Measurements from ENCODE around the gene SLC48A1. TPM values are rescaled to one million over a fixed set of nuclear protein-coding genes. Genes with fewer than 3 reads are reported as not detected.
"Not testable (repeated sequence)": the region's sequence is repeated elsewhere in the genome, so short reads cannot be mapped to it uniquely, and the experiment has no call there.

Gene SLC48A1
- total RNA-seq, 1 donor from 2014 or later, result 9.7 TPM

DNA sequence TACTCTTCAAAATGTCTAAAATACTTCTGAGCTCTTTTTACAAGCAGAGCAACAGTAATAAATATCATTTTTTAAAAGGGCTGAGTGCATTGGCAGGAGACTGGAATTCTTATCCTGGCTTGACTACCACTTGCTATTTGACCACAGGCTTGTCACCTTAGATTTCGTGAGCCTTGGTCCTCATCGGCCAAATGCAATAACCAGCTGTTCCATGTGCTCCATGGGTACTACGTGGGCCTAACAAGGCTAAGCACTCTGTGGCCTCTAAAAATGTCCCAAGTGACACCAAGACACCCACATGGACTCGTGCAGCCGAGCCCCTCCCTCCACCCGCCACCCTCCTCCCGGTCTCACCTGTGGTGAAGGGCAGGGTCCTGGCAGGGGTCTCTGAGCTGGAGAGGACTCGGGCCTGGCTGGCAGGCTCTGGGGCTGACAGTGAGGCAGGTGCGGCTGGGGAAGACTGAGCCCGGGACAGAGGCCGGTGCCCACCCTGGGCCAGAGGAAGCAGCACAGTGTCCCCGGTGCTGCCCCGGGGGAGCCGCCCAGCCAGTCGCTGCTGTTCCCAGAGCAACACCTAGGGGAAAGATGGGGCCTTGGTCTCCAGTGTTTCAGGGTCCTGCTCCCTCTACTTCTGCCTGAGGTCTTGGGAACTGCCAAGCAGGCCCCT is 20.1 kb downstream of the SLC48A1 start:
- DNase-seq, result no peak

DNA sequence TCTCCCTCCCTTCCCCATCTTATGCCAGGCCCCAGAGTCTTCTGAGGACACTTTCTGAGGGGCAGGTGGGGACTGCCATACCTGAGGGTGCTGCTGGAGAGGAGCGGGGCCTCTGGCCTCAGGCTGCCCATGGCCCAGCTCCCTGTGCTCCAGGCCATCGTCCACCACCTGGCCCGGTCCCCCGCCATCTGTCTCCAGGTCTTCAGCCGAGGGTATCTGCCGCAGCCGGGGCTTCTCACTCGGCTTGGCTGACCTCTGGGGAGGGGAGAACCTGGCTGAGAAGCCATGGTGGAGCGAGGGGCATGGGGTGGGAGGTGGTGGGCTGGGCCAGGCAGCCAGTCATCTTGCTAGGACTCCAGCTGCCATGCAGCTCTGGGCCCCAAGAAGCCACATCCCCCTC is 21.6 kb downstream of the SLC48A1 start:
- DNase-seq, result no peak

DNA sequence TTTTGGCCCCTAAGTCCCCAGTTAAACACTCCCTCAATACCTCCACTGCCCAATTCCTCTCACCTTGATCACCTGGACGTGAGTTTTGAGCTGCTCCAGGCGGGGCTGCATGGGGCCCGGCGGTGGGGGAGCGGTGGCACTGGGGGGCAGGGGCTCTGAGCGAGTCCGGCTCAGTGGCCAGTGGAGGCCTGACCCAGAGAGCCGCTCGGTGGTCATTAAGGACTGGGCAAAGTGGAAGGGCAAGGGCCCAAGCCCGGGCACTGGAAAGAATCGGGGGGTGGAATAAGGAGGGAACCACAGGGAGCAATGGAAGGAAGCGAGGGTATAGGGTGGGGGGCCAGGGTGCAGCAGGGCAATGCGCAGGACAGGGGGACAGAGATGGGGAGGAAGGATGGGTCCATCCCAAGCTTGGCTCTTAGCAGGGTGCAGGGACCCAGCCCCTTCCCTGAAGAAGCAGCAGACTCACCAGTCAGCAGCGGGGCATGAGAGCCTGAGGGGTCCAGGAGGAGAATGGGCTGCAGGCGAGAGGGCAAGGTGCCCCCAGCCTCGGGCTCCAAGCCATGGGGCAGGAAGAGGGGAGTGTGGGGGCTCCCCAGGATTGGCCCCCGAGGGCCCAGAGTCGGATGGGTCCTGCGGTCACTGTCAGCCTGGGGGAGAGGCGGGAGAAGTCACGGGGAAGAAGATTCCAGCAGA is 22.2 kb downstream of the SLC48A1 start:
- DNase-seq, result no peak

DNA sequence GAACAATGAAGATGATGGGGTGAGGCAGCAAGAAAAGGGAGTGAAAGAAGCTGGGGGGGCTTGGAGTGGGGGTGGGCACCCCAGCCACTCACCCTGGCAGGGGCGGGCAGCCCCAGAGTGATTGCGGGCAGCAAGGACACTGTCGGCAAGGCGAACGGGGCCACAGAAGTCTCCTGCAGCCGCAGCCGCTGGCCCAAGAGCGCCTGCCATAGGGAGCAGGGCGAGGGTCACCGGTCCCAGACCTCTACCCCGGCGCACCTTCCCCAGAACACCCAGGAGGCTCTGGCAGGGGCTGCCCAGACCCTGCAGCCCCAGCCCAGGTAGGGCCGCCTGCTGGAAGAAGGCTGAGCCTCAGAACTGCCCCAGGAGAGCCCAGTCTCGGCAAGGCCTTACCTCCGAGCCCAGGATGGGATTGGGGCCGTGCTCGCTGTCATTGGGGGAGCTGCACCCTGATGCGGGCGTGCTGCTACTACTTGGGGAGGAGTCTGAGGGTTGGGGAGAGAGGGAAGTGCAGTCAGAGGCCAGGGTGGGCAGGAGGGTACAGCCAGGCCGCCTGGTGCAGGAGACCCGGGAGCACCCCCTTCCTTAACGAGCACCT is 22.9 kb downstream of the SLC48A1 start:
- DNase-seq, result no peak

DNA sequence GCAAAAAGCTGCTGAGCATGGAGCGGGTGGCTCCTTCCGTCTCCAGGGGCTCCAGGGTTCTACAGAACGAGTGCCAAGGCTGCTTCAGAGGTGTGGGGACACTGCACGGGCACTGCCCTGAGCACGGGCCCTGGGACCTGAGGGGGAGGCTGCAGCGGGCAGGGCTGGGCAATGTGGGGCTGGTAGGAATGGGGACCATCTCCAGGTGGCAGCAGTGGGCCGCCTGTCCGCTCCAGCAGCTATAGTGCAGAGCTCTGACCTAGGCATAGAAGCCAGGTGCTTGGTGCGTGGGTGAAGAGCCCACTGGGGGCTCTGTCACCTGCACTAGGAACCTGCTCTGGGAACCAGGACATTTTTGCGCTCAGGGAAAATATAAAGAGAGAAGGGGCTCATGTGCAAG is 24.4 kb downstream of the SLC48A1 start:
- DNase-seq, result no peak

DNA sequence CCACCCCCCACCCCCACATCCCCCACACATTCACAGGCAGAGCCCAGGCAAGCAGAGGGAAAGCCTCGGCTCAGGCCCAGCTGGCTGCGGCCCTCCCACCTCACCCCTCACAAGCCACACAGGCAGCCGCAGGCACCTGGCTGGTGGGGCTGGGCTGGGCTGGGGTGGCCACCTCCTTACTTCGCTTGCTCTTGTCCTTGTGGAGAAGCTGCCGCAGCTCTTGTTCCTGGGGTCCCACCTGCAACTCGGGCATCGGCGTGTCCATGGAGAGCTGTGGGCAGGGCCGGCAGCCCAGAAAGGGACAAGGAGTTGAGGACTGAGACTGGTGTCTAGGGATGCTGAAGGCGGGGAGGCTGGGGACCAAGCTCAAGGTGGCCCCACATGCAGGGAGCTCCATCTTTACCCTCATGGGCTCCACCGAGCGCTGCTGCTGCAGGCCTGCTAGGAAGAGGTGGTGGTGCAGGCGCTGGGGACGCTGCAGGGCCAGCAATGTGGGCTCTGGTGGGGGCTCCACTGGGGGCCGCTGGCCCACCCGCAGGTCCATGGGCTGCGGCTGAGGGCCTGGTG is 25.4 kb downstream of the SLC48A1 start:
- DNase-seq, result no peak

DNA sequence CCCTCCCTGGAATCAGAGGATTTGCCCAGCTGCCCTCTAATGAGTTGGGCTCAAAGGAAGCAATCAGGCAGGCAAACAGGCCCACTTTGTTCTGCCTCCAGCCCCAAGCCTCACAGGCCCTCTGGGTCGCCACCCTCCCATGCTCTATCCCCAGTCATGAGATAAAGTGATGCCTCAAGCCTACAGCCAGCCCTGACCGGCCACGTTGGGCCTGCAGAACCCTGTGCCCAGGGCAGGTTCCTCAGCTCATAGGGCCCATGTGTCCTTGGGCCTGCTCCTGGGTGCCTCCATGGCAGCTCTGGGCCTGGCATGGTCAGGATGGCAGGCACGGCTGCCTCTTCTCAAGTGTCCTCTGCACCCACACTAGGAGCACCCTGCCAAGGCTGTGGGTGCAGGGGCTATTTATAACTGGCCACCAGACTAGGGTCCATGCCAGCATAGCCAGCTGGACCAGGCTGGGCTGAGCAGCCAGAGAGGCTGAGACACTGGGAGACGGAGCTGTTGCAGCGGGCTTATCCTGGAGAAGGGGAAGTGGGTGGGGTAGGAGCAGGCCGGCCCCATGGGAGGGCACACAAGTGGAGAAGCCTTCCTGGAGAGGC is 26.4 kb downstream of the SLC48A1 start:
- DNase-seq, result no peak

DNA sequence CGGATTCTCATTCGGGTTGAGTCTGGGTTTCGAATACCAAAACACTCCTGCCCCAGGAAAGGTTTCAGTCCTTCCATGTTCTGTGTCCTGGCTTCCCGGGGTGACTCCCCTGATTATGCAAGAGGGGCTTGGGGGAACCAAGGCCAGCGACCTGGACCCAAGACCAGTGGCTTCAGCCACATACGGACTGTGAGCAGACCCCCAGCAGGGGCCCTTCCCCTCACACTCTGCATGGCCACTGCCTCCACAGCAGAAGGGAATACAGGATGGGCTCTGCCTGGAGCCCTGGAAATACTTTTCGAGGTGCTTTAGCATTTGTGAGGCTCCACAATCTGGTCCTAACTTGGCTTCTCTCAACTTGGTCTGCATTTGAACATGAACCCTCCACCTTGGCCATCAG is 27.5 kb downstream of the SLC48A1 start:
- no peak for DNase-seq

DNA sequence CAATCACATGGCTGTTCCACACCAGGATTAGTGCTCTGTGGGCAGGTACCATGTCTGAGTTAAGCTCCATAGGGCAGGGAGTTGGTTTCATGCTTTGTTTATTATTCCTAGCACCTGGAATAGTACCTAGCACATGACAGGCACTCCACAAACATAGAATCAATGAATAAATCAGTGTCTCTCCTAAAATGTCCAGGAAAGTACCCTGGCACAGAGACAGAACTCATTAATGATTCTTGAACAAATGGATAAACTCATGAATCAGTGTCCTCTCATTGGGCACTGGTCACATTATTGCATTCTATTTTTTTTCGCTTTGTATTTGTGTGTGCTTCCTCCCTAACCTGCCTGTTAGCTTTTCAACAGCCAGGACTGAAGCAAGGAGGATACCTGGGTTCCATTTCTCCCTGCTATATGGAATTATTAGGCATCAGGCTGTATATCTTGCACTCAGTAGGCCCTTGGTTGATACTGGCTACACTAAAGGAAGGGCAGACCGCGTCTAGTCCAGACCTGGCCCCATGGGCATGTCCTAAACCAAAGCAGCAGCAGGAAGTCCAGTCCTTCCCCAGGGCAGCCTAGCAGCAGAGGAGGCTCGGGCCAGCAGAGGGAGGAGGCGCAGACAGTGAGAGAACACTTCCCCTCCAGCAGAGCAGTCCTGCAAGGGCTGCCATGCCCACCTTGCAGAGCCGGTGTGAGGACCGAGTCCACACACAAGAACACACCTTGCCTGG is 28.3 kb downstream of the SLC48A1 start:
- DNase-seq, result no peak

DNA sequence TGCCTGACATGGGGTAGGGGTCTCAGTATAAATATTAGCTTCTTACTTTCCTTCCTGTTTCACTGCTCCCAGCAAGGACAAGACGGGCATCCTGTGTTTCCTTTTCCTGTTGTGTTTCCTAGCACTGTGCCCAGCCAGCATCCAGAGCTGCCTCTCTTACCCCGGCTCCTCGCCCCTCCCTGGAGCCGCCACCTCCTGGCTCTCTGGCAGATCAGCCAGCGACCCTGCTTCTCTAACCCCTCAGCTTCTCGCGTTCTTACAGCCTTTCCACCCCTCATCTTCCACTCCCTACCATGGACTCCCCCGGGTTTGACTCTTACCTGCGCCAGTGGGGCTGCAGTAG is 28.8 kb downstream of the SLC48A1 start:
- no peak for DNase-seq

DNA sequence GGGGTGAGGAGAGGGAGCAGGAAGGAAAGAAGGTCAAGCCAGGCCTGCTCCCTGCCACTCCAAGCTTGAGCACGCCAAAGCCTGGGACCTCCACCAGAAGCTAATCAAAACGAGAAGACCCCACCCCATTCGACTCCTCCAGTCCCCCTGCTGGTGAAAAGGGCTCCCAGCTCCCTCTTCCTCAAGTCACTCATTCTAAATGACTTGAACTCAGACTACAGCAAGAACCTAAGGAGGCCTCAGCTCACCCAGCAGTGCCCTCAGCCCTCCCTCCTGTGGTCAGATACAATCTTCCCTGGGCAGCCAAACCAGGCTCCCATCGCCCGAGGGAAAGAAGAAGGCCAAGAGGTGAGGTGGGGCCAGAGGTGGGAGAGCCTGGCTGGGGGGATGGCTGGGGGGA is 29.3 kb downstream of the SLC48A1 start:
- no peak for DNase-seq

DNA sequence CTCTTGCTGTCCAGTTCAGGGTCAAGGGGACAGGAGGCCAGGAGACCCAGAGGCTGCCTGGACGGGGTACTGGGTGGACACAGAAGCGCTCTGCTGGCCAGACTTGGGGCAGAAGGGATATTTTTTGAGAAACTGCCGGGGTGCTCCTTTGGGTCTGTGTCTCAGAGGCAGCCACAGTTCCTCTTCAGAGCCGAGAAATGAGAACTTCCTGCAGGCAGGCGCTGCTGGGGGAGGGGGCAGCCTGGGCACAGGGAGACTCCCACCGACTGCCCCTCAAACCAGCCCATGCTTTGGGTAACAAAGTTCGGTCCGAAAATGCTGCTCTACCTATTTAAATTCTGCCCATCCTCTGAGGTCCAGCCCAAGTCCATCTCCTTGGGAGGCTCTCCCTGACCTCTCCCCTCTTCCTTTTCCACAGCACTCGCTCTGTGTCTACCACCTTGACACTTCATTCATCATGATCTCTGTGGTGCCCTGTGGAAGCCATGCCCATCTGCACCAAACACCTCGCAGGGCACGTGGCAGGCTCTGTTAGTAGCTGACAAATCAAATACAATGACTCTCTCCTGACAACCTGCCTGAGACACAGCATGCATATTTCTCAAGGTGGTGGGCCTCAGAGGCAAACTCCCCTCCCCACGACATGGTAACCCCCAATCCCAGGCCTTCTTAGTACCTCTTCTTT is 30.3 kb downstream of the SLC48A1 start:
- DNase-seq, result no peak

DNA sequence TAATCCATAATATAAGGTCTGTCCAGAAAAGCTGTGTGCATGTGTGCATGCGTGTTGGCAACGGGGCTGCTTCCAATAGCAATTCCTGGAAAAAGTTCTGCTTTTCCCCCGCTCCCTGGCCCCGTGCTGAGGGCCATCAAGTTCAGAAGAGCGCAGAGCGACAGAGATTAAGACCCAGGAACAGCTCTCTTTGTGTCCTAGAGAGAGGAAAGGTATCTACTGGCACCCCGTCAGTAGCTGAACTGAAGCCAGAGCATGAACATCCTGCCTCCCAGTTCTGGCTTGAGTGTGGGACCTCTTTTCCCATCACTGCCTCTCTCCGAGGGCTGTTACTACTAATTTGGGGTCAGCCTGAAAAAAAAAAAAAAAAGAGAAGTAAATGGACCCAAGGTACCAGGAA is 31.1 kb downstream of the SLC48A1 start:
- DNase-seq, result no peak

DNA sequence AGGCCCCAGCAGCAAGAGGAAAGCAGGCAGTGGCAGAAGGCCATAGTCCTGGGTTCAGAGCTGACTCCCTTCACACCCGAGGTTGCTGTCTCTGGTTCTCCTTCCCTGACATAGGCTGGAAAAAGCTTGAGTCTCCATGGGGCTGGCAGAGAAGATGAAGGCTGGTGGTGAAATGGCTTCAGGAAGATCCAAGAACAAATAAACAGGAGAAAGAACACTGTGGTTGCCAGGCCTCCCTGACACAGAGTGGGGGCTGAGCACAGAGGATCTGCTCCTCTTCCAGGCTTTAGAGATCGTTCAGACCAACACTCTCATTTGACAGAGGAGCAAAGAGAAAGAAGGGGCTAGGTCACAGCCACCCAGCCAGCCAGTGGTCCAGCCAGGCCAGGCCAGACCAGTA is 32.4 kb downstream of the SLC48A1 start:
- no peak for DNase-seq

DNA sequence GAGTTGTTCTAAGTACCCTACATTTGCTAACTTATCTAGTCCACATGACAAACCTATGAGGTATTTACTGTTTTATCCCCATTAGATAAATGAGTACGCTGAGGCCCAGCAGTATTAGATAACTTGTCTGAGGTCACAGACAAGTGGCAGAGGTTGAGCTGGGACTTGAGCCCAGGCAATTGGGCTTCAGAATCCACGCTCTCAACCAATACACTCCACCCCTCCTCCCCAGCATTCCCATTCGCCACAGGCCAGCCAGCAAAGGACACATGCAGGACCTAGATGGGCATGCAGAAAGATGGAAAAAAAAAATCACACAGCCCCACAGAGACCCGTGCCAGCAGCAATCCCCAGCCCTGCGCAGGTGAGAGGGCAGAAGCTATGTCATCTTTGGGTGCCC is 34.3 kb downstream of the SLC48A1 start:
- DNase-seq, result no peak

DNA sequence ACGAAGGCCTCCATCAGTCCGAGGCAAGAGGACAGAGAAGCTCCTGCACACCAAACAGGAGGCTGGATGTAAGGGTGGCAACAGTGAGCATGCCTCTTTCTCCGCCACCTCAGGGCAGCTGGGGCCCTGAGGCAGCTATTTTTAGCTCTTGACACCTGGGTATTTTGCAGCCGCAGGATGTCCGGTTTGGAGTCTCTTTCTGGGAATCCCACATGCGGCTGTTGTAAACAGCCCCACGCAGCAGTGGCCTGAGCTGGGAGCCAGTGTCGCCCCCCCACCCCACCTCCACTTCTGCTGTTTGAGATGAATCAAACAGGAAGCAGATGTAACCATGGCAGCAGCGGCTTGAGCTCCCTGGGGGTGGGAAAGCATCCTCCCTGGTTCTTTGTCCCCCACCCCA is 35.0 kb downstream of the SLC48A1 start:
- DNase-seq, result peak; percentile 64

DNA sequence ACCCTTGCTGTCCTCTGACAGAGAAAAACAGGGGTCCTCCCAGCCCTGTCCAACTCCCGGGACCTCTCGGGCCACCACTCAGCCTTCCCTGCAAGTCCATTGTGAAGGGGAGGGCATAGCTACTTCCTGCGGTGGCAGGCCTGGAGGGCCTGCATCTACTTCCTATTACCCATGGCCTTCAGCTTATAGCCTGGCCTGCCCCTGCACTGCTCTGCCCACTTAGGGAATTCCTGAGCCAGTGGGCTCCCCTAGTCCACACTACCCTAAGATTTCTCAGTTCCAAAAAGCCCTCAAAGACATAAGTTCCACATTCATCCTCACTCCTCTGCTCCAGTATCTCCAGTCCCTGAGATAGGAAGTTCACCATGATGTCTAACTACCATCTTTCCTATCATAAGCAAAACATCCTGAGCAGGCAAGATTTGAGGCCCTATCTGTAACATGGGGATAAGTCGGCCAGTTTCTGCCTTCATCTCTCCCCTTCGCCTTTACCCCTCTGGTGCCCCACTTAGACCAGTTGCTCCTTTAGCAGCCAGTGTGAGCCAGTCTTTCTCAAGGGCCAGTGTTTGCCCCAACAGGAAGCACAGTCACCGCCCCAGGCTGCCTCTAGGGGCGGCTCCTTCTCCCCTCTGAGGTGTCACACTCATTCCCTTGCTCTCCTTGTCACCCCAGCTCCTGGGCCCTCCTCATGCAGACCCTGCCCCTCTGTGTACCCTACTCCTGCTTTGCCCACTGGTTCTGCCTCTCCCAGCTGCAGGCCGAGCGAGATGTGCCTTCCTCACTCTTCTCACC is 35.7 kb downstream of the SLC48A1 start:
- DNase-seq, result no peak

DNA sequence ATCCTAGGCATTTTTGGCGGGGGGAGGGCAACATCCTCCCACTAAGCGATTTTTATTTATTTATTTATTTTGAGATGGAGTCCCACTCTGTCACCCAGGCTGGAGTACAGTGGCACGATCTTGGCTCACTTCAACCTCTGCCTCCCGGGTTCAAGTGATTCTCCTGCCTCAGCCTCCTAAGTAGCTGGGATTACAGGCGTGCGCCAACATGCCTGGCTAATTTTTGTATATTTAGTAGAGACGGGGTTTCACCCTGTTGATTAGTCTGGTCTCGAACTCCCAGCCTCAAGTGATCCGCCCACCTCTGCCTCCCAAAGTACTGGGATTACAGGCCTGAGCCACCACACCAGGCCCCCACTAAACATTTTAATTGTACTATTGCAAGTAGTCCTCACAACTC is 36.5 kb downstream of the SLC48A1 start:
- DNase-seq, result not testable (repeated sequence)

DNA sequence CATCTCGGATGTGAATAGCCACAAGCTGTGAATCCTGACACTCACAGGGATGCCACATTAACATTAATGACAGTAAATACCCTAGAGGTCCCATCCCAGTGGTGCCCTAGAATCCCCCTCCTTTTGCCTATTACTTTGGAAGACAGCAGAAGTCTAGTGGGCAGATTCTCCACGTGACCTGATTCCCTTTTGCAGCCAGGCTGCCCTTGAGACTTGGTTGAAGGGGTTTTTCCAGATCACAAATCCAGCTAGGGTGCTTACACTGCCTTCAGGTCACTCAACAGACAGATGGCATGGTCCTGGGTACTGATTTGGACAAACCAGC is 38.0 kb downstream of the SLC48A1 start:
- no peak for DNase-seq

DNA sequence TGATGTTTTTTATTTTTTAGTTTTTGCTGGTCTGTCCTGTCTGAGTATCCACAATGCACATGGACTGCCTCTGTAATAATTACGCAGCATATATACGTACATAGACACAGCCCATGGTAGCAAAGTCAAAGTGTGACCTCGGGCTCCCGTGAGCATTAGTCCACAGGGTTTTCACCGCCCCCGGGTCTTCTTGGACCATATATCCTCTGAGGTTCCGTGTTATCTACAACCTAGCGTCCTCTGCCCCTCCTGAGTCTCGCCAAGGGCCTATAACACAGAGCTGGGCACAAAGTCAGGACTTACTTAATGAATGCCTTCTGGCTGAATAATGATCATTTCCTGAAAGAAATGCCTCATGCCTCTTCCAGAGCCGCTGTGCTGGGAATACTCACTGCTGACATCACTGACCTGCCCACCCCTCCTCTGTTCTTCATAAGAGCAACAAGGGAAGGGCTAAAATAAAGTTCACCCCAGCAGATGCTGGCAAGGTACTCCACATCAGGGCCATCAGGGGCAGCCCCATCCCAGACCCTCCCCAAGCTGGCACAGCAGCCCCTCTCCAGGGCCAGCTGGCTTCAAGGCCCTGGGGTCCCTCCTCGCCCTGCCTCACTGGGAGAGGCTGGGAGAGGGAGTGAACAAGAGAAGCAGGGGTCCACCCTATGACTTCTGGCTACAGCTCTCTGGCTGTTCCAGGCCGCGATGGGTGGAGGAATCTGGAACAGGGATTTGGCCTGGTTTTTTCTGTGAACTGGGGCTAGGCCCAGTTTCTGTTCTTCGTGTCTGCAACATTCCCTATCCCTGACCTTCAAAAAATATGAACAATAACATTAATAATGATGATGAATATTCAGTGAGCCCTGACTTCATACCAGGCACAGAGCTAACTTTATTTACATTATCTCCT is 38.8 kb downstream of the SLC48A1 start:
- peak; percentile 45 for DNase-seq
